G401 (cell line): ENCODE data around the gene DPYD. TPM values are rescaled to one million over a fixed set of nuclear protein-coding genes. Genes with fewer than 3 reads are reported as not detected.

ENCODE experiments used
- DNase-seq: peaks from one replicate; pipeline ENCODE4 v3.0.0-alpha.2; 2015; ENCODE audit warnings: low spot score
- in situ Hi-C: cut with HindIII; loops from 2 replicates; pipeline ENCODE4 v1.10.0; 2016; ENCODE audit warnings: low sequenced_read_pairs, mixed read lengths
- total RNA-seq: library from RNA; depleted of rRNA; stranded (reverse); fragments of >200 nt; shearing (Covaris generic); gene quantifications from 2 replicates; pipeline ENCODE4 v1.2.3, GENCODE V29; 2014

Gene DPYD
- total RNA-seq, 1 experiment from 2014 or later, result not detected

GRCh38 chr1:97744977-97745376, 175.9 kb downstream of the DPYD start:
- no peak for DNase-seq
- in situ Hi-C loops, result no loop called here

- DNase-seq, result no peak
- in situ Hi-C loops, result no loop called here
These were observed 177.7 kb downstream of the DPYD start for GRCh38 chr1:97743129-97743528.

GRCh38 chr1:97740891-97741290, 179.9 kb downstream of the DPYD start:
- no peak for DNase-seq
- in situ Hi-C loops, result no loop called here

- in situ Hi-C loops, result no loop called here
- no peak for DNase-seq
These were observed 181.2 kb downstream of the DPYD start for GRCh38 chr1:97739596-97740103.

DNA sequence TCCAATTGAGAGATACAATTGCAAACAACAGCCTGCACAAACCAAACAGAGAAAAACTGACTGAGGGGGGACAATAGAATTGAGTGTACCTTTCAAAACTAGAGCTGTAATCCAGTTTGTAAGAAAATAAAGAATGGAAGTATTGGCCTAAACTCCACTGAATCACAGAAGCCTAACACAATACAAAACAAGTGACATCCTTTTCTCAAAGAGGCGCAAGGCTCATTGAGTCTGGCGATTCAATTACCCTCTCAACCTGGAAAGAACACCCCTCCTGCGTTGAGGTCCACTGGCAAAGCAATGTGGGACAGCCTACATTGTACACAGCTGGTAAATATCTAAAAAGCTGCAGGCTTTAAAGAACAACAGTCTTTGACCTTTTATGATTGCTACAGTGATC, 182.6 kb downstream of the DPYD start:
- in situ Hi-C loops, result no loop called here
- DNase-seq, result no peak

GRCh38 chr1:97730271-97730670, 190.6 kb downstream of the DPYD start:
- in situ Hi-C loops, result no loop called here
- no peak for DNase-seq

GRCh38 chr1:97728436-97728835, 192.4 kb downstream of the DPYD start:
- no peak for DNase-seq
- in situ Hi-C loops, result no loop called here

- in situ Hi-C loops, result no loop called here
- no peak for DNase-seq
These were observed 193.8 kb downstream of the DPYD start for GRCh38 chr1:97727029-97727428.

DNA sequence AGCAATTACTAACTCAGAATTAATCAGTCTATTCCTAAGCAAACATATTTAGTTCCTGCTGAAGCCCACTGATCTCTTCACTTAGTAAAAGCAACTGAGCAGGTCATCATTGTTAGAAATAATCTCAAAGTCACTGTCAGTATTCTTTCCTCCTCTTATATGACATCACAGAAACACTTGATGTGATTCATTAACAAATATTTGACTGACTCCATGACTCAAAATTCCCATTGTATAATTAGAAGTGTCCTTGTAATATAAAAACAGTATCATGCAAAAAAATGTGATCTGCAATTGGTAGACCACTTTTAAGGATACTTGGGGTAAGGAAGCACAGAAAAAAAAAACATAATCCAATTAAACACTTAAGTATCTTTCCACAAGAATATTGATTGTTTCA, 194.4 kb downstream of the DPYD start:
- in situ Hi-C loops, result no loop called here
- DNase-seq, result no peak

DNA sequence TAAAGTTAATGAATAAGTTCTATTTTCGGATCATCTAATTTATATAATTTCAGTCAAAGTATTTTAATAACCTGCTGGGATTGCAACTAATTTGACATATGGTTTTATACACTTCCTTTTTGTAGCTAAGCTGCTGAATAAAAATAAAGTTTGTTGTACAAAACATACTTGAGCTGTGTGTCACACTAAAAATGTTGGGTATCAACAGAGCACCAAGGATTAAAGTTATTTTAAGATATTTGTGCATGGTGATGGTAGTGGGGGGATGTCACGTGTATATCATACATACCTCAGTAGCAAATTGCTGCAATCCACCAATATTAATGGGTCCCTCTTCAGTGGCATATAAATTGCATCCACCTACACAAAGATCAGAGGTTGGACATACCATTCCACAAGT, 199.6 kb downstream of the DPYD start:
- in situ Hi-C loops, result no loop called here
- no peak for DNase-seq

DNA sequence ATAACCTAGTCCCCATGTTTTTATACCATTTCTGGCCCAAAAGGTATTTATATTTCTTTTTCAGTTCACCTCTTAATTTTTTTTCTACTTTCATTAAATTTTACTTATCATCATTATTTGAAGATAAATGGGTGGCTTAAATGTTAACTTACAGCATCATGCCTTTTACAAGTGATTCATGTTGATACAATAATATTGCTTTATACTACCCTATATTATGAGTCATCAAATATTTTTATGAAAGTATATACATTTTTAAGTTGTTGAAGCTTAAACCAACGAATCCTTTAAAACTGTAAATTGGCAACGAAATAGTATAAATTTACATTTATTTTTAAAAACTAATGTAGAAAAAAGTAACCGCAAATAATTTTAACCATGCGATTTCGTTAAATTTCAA, 207.9 kb downstream of the DPYD start:
- no peak for DNase-seq
- in situ Hi-C loops, result no loop called here

DNA sequence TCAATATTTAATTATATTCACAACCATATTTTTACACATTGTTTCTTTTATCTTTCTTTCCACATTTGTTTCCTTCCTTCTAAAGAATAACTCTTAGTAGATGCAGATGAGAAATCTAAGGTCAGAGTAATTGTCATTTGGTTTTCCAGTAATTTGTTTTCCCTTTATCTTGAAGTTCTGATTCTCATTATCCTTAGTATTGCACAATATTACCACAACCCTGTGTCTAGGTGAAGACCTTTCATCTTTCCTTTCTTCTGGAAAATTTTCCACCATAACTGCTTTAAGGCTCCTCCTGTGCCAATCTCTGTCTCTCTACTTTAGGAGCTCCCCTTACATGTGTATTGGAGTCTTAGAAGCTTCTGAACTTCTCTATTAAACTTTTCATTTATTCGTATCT, 209.0 kb downstream of the DPYD start:
- in situ Hi-C loops, result no loop called here
- no peak for DNase-seq

DNA sequence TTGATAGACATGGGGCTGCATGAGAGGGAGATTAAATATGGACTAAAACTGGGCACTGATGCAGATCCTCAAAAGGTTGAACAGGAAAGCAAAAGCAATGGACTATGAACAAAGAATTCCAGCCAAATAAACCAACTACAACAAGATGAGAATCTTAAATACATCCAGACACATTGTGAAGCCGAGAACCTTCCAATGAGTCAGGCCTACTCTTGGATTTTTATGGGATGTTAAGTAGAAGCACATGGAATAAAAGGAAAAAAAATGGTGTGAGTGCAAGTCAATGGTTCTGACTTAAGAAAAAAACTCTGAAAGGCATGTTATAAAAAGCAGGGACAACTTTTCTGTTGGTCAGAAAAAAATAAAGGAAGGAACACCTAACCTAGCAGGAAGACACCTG, 227.2 kb downstream of the DPYD start:
- no peak for DNase-seq
- in situ Hi-C loops, result no loop called here

GRCh38 chr1:97691325-97691724, 229.5 kb downstream of the DPYD start:
- in situ Hi-C loops, result no loop called here

DNA sequence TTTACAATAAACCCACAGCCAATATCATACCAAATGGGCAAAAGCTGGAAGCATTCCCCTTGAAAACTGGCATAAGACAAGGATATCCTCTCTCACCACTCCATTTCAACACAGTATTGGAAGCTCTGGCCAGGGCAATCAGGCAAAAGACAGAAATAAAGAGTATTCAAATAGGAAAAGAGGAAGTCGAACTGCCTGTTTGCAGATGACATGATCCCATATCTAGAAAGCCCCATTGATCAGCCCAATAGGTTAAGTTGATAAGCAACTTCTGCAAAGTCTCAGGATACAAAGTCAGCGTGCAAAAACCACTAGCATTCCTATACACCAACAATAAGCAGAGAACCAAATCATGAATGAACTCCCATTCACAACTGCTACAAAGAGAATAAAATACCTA, 235.5 kb downstream of the DPYD start:
- no peak for DNase-seq
- in situ Hi-C loops, result no loop called here

More at GRCh38 chr1:97691325-97691724, 229.5 kb downstream of the DPYD start:
- no peak for DNase-seq

GRCh38 chr1:97680894-97681293, 239.9 kb downstream of the DPYD start:
- no peak for DNase-seq
- in situ Hi-C loops, result no loop called here

DNA sequence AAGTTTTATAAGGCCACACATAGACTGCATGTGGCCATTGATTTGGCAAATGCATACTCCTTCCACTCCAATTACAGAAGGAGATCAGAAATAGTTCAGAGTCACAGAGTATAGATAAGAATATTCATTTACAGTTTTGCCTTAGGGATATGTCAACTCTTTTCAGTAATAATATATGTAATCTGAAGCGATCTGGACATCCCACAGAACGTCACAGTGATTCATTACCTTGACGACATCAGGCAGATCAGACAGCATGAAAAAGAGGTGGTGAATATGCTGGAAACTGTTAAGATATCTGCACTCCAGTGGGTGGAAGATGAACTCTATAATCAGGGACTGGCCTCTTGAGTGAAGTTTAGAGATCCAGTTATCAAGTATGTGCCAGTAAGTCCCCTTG, 240.4 kb downstream of the DPYD start:
- no peak for DNase-seq
- in situ Hi-C loops, result no loop called here

GRCh38 chr1:97677702-97678101, 243.1 kb downstream of the DPYD start:
- in situ Hi-C loops, result no loop called here
- DNase-seq, result no peak

DNA sequence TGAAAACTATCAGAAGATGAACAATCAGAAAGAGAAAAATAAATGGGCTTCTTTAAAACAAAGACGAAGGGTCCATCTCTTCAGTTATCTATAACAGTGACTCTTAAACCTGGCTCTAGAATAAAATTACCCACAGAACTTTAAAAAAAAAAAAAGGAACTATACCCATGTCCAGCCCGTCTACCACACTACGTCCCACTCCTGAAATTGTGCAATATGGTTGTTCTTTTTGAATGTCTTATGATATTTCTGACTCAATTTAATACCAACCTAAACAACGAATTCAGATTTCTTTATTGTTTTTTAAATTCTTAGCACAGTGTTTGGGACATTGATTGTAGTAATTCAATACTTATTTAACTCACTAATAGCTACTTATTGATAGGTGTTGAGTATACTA, 246.3 kb downstream of the DPYD start:
- no peak for DNase-seq
- in situ Hi-C loops, result no loop called here

- DNase-seq, result no peak
- in situ Hi-C loops, result no loop called here
These were observed 251.9 kb downstream of the DPYD start for GRCh38 chr1:97668945-97669344.

DNA sequence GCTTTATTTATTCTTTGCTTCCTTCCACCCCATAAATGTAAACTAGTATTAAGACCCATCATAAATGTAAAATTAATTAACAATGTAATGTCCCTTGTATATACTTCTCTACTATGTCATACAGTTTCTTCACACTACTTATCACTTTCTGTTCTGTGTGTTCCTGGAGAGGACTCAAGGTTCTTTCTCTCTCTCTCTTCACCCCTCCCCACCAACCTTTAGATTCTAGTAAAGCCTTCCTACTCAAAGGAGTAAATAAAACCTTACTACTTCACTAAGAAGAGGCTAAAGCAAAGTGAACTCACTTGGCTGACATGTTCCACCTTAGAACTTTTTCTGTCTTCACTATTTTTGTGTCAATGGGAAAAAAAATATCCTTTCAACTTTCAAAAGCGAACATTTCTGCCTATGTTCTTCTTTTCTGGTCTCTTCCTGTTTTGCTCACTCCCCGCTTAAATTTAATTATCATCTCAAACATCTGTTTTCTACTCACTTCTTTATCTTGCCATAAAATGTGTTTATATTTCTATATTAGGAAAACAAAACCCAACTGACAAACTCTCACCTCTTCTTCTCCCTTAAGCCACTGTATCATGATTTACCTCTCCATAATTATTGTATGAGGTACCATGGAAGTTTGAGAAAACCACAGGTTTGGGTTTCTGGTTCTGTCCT, 260.3 kb downstream of the DPYD start:
- in situ Hi-C loops, result no loop called here
- no peak for DNase-seq
